Stimulated activated CD4-positive, alpha-beta T cell treated with anti-CD3 and anti-CD28 coated beads, TNF-alpha, amount 100 ng/mL, for 48 hours (primary cell): ENCODE data around the gene CPA1.

Experiments
- DNase-seq, 3 donors: peaks; one replicate each; pipeline ENCODE4 v3.0.0-alpha.2; 2020; ENCODE audit warnings: low read depth in 3 of 3

Gene CPA1

GRCh38 chr7:130379921-130380860, at the start of gene CPA1:
CPA1 (plus strand) TSS chr7:130380494; CDS start chr7:130380521, 27 bp downstream.
- no peak for DNase-seq

GRCh38 chr7:130332259-130333053, 47.8 kb upstream of the CPA1 start:
- DNase-seq = no peak

- no peak for DNase-seq
These were observed 46.5 kb upstream of the CPA1 start for GRCh38 chr7:130333832-130334231.

- DNase-seq = no peak
These were observed 46.0 kb upstream of the CPA1 start for GRCh38 chr7:130334274-130334673.

GRCh38 chr7:130337410-130337971, 42.8 kb upstream of the CPA1 start:
- no peak for DNase-seq

- no peak for DNase-seq
These were observed 42.1 kb upstream of the CPA1 start for GRCh38 chr7:130338233-130338632.

GRCh38 chr7:130341882-130342281, 38.4 kb upstream of the CPA1 start:
- no peak for DNase-seq

GRCh38 chr7:130342701-130343380, 37.5 kb upstream of the CPA1 start:
- DNase-seq = no peak

- no peak for DNase-seq
These were observed 35.9 kb upstream of the CPA1 start, which contains the start of gene CPA5 for GRCh38 chr7:130344271-130344866. CPA5 (plus strand) TSS chr7:130344816; CDS start chr7:130346486, 1,670 bp downstream.

- DNase-seq = no peak
These were observed 35.2 kb upstream of the CPA1 start for GRCh38 chr7:130345136-130345535.

GRCh38 chr7:130345725-130346124, 34.6 kb upstream of the CPA1 start:
- no peak for DNase-seq

- no peak for DNase-seq
These were observed 34.0 kb upstream of the CPA1 start for GRCh38 chr7:130346177-130346905.

GRCh38 chr7:130346941-130347340, 33.4 kb upstream of the CPA1 start:
- DNase-seq = no peak

GRCh38 chr7:130349911-130350782, 30.1 kb upstream of the CPA1 start:
- DNase-seq = no peak

- DNase-seq = no peak
These were observed 29.1 kb upstream of the CPA1 start for GRCh38 chr7:130350945-130351790.

- no peak for DNase-seq
These were observed 28.6 kb upstream of the CPA1 start for GRCh38 chr7:130351791-130352090.

- DNase-seq = no peak
These were observed 27.9 kb upstream of the CPA1 start for GRCh38 chr7:130352194-130353074.

GRCh38 chr7:130353196-130353595, 27.1 kb upstream of the CPA1 start:
- DNase-seq = no peak
